ENCODE measurements around the gene SMDT1. TPM values are rescaled to one million over a fixed set of nuclear protein-coding genes. Genes with fewer than 3 reads are reported as not detected.
A peak's percentile ranks its signal among the peaks of the same experiment; 100 is the strongest.

SMDT1 gene
- total and polyA plus RNA-seq, 9 of the 15 experiments (the other 6 are each of a cell fraction or from before 2014, with no cell fraction given), result 7.9 to 65.2 (median 14.3) TPM

DNA sequence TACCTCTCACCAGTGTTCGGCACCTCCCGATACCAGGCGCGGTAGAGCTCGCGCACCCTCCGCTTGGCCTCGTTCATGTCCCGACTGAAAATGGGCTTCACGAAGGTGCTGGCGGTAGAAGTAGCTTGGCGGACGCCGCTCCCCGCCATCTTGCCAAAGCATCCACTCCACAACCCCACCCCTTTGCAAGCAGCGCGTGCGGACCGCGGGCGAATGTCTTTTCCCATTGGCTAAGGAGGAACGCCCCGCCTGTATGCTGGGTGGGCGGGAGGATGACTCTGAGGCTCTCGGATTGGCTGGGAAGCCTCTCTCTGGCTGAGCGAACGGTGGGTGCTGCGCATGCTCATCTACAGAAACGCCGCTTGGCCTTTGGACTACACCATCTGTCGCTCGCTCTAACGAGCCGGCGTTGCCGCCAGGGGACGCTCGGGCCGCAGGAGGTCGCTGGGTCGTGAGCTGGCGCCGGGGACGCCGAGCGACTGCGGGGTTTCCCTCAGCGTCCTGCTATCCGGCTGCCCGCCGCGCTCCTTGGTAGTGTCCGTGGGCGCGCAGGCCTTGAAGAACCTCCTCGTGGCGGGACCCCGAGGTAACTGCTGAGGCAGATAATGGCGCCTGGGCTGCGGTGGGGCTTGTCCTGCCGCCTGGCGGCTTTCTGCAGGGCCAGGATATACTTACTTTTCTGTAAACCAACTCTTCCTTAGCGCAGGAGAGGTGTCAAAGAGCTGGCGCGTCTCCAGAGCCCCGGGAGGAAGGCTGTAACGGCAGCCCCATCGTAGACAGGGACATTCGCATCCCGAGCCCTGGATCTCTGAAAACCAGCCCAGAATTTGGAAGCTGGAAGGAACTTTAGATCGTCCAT lies 11.3 kb downstream of the SMDT1 start, which contains the start of gene NDUFA6 (continued):
- TF ChIP-seq, protein P1, sequence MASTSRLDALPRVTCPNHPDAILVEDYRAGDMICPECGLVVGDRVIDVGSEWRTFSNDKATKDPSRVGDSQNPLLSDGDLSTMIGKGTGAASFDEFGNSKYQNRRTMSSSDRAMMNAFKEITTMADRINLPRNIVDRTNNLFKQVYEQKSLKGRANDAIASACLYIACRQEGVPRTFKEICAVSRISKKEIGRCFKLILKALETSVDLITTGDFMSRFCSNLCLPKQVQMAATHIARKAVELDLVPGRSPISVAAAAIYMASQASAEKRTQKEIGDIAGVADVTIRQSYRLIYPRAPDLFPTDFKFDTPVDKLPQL (IDR thresholded peaks at IDR 0.05; ENCODE audit: extremely low read depth, insufficient read length), result peak; percentile 26
- TF ChIP-seq ZNF324 (CRISPR knock-in tag; IDR thresholded peaks at IDR 0.05), result no peak
- TF ChIP-seq, protein P2, sequence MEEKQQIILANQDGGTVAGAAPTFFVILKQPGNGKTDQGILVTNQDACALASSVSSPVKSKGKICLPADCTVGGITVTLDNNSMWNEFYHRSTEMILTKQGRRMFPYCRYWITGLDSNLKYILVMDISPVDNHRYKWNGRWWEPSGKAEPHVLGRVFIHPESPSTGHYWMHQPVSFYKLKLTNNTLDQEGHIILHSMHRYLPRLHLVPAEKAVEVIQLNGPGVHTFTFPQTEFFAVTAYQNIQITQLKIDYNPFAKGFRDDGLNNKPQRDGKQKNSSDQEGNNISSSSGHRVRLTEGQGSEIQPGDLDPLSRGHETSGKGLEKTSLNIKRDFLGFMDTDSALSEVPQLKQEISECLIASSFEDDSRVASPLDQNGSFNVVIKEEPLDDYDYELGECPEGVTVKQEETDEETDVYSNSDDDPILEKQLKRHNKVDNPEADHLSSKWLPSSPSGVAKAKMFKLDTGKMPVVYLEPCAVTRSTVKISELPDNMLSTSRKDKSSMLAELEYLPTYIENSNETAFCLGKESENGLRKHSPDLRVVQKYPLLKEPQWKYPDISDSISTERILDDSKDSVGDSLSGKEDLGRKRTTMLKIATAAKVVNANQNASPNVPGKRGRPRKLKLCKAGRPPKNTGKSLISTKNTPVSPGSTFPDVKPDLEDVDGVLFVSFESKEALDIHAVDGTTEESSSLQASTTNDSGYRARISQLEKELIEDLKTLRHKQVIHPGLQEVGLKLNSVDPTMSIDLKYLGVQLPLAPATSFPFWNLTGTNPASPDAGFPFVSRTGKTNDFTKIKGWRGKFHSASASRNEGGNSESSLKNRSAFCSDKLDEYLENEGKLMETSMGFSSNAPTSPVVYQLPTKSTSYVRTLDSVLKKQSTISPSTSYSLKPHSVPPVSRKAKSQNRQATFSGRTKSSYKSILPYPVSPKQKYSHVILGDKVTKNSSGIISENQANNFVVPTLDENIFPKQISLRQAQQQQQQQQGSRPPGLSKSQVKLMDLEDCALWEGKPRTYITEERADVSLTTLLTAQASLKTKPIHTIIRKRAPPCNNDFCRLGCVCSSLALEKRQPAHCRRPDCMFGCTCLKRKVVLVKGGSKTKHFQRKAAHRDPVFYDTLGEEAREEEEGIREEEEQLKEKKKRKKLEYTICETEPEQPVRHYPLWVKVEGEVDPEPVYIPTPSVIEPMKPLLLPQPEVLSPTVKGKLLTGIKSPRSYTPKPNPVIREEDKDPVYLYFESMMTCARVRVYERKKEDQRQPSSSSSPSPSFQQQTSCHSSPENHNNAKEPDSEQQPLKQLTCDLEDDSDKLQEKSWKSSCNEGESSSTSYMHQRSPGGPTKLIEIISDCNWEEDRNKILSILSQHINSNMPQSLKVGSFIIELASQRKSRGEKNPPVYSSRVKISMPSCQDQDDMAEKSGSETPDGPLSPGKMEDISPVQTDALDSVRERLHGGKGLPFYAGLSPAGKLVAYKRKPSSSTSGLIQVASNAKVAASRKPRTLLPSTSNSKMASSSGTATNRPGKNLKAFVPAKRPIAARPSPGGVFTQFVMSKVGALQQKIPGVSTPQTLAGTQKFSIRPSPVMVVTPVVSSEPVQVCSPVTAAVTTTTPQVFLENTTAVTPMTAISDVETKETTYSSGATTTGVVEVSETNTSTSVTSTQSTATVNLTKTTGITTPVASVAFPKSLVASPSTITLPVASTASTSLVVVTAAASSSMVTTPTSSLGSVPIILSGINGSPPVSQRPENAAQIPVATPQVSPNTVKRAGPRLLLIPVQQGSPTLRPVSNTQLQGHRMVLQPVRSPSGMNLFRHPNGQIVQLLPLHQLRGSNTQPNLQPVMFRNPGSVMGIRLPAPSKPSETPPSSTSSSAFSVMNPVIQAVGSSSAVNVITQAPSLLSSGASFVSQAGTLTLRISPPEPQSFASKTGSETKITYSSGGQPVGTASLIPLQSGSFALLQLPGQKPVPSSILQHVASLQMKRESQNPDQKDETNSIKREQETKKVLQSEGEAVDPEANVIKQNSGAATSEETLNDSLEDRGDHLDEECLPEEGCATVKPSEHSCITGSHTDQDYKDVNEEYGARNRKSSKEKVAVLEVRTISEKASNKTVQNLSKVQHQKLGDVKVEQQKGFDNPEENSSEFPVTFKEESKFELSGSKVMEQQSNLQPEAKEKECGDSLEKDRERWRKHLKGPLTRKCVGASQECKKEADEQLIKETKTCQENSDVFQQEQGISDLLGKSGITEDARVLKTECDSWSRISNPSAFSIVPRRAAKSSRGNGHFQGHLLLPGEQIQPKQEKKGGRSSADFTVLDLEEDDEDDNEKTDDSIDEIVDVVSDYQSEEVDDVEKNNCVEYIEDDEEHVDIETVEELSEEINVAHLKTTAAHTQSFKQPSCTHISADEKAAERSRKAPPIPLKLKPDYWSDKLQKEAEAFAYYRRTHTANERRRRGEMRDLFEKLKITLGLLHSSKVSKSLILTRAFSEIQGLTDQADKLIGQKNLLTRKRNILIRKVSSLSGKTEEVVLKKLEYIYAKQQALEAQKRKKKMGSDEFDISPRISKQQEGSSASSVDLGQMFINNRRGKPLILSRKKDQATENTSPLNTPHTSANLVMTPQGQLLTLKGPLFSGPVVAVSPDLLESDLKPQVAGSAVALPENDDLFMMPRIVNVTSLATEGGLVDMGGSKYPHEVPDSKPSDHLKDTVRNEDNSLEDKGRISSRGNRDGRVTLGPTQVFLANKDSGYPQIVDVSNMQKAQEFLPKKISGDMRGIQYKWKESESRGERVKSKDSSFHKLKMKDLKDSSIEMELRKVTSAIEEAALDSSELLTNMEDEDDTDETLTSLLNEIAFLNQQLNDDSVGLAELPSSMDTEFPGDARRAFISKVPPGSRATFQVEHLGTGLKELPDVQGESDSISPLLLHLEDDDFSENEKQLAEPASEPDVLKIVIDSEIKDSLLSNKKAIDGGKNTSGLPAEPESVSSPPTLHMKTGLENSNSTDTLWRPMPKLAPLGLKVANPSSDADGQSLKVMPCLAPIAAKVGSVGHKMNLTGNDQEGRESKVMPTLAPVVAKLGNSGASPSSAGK (IDR thresholded peaks at IDR 0.05), result peak; percentile 77
- TF ChIP-seq, protein P3, sequence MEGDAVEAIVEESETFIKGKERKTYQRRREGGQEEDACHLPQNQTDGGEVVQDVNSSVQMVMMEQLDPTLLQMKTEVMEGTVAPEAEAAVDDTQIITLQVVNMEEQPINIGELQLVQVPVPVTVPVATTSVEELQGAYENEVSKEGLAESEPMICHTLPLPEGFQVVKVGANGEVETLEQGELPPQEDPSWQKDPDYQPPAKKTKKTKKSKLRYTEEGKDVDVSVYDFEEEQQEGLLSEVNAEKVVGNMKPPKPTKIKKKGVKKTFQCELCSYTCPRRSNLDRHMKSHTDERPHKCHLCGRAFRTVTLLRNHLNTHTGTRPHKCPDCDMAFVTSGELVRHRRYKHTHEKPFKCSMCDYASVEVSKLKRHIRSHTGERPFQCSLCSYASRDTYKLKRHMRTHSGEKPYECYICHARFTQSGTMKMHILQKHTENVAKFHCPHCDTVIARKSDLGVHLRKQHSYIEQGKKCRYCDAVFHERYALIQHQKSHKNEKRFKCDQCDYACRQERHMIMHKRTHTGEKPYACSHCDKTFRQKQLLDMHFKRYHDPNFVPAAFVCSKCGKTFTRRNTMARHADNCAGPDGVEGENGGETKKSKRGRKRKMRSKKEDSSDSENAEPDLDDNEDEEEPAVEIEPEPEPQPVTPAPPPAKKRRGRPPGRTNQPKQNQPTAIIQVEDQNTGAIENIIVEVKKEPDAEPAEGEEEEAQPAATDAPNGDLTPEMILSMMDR (IDR thresholded peaks at IDR 0.05 in 2 of 3, conservative IDR thresholded peaks at IDR 0.05 in 1 of 3; ENCODE audit: insufficient read depth in 2 of 3, low read depth in 1 of 3, low read length in 3 of 3), result peak; percentile 89 to 92 (median 90)
- TF ChIP-seq EGR1 (conservative IDR thresholded peaks at IDR 0.05), result peak; percentile 28
- TF ChIP-seq, protein P4, sequence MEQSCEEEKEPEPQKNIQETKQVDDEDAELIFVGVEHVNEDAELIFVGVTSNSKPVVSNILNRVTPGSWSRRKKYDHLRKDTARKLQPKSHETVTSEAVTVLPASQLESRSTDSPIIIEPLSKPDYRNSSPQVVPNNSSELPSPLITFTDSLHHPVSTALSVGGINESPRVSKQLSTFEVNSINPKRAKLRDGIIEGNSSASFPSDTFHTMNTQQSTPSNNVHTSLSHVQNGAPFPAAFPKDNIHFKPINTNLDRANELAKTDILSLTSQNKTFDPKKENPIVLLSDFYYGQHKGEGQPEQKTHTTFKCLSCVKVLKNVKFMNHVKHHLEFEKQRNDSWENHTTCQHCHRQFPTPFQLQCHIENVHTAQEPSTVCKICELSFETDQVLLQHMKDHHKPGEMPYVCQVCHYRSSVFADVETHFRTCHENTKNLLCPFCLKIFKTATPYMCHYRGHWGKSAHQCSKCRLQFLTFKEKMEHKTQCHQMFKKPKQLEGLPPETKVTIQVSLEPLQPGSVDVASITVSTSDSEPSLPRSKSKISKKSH (CRISPR knock-in tag; IDR thresholded peaks at IDR 0.05), result no peak
- peak; percentile 68; the same call in 1 of the 2 replicates for TF ChIP-seq SIN3B (IDR thresholded peaks at IDR 0.05; ENCODE audit: low read depth)
- peak; percentile 89 for TF ChIP-seq MEIS2 (IDR thresholded peaks at IDR 0.05; ENCODE audit: partially characterized antibody)
- TF ChIP-seq SOX6 (IDR thresholded peaks at IDR 0.05), result peak; percentile 42; the same call in 1 of the 2 replicates

All from K562 (cell line).